HG03060 (cell line): Measurements from ENCODE around the gene DELE1.

Experiments
- ATAC-seq: cut with Tn5 transposase; IDR thresholded peaks from one replicate; pipeline ENCODE4 v1.9.1; 2021; ENCODE audit warnings: low read depth, moderate number of reproducible peaks; ENCODE audit not compliant: unreplicated experiment

DELE1 gene, protein sequence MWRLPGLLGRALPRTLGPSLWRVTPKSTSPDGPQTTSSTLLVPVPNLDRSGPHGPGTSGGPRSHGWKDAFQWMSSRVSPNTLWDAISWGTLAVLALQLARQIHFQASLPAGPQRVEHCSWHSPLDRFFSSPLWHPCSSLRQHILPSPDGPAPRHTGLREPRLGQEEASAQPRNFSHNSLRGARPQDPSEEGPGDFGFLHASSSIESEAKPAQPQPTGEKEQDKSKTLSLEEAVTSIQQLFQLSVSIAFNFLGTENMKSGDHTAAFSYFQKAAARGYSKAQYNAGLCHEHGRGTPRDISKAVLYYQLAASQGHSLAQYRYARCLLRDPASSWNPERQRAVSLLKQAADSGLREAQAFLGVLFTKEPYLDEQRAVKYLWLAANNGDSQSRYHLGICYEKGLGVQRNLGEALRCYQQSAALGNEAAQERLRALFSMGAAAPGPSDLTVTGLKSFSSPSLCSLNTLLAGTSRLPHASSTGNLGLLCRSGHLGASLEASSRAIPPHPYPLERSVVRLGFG

DNA sequence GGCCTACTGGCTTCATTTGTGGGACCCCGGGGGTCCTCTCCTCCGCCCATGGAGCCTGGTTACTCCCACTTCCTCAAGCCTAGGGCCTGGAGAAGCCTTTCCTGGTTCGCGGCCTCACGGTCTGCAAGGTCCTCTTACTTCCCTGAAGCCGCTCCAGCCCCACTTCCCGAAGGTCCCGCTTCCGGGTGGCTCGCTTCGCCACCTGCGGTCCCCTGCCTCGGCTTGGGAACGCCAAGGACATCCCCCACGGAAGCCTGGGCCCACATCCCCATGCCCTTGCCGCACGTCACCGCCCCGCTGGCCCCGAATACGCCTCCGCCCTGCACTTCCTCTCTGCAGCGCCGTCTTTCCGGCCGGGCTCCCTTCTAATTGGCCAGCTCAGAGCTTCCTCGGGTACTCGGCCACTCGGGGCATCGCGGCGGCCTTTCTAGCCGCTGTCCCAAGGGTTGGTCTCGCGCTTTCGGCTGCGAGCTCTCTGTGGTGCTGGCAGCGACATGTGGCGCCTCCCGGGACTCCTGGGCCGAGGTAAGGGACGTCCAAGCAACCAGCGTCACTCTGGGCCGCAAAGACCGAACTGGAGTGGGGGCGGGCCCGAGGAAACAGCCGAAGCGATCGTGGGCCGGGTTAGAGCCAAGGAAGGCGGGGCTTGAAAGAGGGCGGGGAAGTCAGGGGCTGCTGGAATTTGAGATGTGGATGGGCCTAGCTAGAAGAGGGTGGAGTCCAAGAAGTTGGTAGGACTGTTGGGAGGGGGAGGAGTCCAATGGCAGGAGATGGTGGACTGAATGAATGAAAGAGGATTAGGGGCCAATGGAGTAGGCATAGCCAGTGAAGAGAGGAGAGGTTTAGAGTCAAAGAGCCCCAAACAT, at the start of gene DELE1:
Gene DELE1, plus strand, starts transcription at position 424 of the 866 bp plus-strand sequence. Its CDS starts 71 bp downstream, at position 495.
- peak; percentile 87 for ATAC-seq

- no peak for ATAC-seq
These were observed 49.8 kb upstream of the DELE1 start for GRCh38 chr5:141873933-141874261.

GRCh38 chr5:141874262-141874964, 49.3 kb upstream of the DELE1 start:
- ATAC-seq: no peak

- ATAC-seq: no peak
These were observed 48.5 kb upstream of the DELE1 start for GRCh38 chr5:141875022-141875740.

- no peak for ATAC-seq
These were observed 47.7 kb upstream of the DELE1 start for GRCh38 chr5:141875795-141876627.

- no peak for ATAC-seq
These were observed 46.9 kb upstream of the DELE1 start for GRCh38 chr5:141876628-141877355.

GRCh38 chr5:141877356-141878185, 46.1 kb upstream of the DELE1 start:
- ATAC-seq: no peak

DNA sequence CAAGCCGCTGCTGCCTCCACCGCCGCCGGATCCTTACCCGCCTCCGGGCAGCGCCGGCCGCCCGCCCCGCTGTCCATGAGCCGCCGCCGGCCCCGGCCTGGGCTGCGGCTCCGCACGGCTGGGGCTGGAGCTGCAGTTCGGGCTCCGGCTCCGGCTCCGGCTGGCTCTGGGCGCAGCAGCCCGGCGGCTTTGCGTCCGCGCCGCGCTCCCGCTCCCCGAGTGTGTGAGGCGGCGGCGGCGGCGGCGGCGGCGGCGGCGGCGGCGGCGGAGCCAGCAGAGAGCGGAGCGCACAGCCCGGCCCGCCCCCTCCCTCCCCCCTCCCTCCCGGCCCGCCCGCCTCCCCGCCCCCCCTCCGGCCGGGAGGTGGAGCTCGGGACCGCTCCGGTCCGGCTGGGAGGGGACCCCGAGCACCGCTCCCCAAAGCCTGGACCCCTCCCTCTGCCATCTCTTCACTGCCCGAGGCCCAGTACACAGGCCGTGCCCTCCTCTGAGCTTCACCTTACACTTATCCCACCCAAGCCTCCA, 45.4 kb upstream of the DELE1 start, which contains the start of gene PCDH1:
Gene PCDH1, minus strand, starts transcription at position 225 of the 525 bp plus-strand sequence. Its CDS starts 148 bp downstream, at position 77.
- no peak for ATAC-seq

DNA sequence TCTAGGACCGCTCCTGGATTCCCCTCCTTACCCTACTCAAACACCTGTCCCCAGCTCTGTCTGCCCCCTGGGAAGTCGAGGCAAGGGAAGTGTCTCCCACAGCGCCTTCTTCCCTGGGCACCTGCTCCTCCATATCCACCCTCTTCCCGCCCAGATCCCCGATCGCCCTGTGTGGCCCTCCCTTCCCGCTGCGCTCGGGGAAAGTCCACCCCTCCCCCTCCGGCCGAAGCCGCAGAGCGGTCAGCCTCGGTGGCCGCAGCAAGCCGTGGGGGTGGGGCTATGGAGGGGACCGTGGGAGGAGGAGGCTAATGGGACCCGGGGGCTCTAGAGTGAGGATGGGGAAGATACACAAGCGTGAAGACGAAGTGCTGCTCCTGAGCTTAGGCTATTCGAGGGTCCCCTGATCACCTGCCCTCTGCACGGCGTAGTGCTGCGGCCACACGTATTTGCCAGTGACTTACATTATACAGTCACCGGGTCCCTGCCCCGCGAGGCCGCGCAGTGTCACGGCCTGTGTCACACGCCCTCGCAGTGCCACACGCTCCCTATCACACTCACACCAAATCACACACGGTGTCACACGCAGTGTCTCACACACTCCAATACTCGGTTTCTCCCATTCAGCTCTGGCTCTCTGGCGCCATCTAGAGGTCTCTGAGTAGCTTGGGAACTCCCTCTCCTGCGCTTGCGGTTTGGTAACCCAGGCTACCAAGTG, 44.8 kb upstream of the DELE1 start:
- peak; percentile 77 for ATAC-seq

DNA sequence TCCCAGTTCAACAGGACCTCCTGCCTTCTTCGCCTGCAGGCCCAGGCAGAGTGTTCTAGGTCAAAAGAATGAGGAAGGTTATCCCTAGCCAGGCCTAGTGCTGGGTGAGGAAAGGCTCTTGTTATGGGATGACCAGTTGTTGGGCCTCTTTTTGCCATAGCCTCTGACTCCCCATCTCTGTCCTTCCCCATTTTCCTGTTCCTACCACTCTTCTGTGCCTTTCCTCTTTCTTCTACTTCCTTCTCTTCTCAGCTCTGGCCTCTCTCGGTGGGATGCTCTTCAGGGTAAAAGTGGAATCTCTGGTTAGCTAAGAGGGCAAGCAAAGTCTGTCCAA, 44.3 kb upstream of the DELE1 start:
- ATAC-seq: no peak

- ATAC-seq: no peak
These were observed 43.5 kb upstream of the DELE1 start for GRCh38 chr5:141879941-141880738.

DNA sequence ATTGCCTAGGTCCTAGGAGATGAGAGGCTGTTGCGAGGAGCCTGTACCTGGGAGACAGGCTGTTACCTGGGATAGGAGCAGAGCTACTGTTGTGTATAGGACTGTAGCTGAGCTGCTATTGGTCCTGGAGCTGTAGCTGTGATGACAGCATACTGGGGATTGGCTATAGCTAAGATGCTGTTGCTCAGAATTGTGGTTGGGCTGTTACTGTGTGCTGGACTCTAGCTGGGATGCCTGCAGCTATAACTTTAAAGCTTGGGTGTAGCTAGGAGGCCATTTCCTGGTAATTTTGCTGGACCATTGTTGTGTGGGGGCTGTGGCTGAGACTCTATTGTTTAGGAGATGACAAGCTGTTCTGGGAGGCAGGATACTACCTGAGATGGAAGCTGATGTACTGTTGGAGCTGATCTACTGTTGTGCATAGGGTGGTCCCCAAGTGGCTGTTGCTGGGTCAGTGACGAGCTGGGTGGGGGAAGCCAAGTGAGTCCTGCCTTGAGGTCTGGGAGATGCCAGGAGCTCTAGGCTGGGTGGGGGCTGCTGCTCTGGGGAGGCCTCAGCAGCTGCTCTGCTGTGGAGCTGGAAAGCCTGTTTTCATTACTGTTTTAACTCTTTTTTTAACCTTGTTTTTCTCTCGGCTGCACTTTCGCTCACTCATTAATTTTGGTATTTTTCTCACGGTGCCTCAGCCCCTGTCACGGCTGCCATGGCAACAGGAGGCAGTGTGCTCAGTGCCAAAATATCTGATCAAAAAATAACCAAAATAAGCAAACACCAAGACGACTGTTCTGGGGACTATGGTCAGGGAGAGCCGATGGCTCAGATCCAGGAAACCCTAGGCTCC, 42.5 kb upstream of the DELE1 start:
- ATAC-seq: no peak

DNA sequence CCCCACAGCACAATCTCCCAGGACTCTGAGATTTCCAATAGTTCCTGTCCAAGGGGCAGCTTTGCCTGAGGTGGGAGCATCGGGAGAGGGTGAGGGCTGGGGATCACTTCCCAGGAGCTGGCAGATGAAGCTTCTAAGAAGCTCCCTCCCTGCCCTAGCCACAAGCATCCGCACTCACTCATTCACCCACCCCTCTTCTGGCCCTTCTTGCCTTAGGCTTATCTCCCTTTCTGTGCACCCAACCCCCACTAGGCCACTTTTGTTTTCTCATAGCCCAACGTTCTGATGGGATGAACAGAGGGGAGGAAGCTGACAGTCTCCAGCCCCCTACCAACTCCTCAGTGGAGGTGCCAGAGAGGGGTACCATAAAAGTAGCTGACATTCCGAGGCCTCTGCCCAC, 41.8 kb upstream of the DELE1 start:
- ATAC-seq: no peak

- no peak for ATAC-seq
These were observed 41.0 kb upstream of the DELE1 start for GRCh38 chr5:141882594-141883183.
